IPS-20b (cell line): Measurements from ENCODE around the gene AFF3.
"Not testable (repeated sequence)": the region's sequence is repeated elsewhere in the genome, so short reads cannot be mapped to it uniquely, and the experiment has no call there.

Experiments
- H3K27ac ChIP-seq: one replicate; pipeline ENCODE4 v1.5.1; 2013; ENCODE audit warnings: low read length
- H3K27me3 ChIP-seq: 2 replicates; pipeline ENCODE4 v1.6.1; 2013; ENCODE audit warnings: mild to moderate bottlenecking, low read length, inconsistent platforms; ENCODE audit not compliant: insufficient read depth
- H3K36me3 ChIP-seq: 2 replicates; pipeline ENCODE4 v1.6.1; 2013; ENCODE audit warnings: low read depth, mild to moderate bottlenecking, inconsistent platforms, low read length, moderate library complexity; ENCODE audit not compliant: insufficient read depth
- H3K4me1 ChIP-seq: 2 replicates; pipeline ENCODE4 v1.6.1; 2013; ENCODE audit warnings: mild to moderate bottlenecking, control low read depth, inconsistent platforms, low read length, moderate library complexity; ENCODE audit not compliant: insufficient read depth
- H3K4me3 ChIP-seq: 2 replicates; pipeline ENCODE4 v1.5.1; 2013; ENCODE audit warnings: mild to moderate bottlenecking, low read length, inconsistent platforms
- H3K9ac ChIP-seq: 2 replicates; pipeline ENCODE4 v1.6.1; 2013; ENCODE audit warnings: low read depth, mild to moderate bottlenecking, inconsistent platforms, low read length, moderate library complexity
- H3K9me3 ChIP-seq: 2 replicates; pipeline ENCODE4 v1.6.1; 2013; ENCODE audit warnings: mild to moderate bottlenecking, low read depth, low read length, inconsistent platforms; ENCODE audit not compliant: insufficient read depth

Gene AFF3

DNA sequence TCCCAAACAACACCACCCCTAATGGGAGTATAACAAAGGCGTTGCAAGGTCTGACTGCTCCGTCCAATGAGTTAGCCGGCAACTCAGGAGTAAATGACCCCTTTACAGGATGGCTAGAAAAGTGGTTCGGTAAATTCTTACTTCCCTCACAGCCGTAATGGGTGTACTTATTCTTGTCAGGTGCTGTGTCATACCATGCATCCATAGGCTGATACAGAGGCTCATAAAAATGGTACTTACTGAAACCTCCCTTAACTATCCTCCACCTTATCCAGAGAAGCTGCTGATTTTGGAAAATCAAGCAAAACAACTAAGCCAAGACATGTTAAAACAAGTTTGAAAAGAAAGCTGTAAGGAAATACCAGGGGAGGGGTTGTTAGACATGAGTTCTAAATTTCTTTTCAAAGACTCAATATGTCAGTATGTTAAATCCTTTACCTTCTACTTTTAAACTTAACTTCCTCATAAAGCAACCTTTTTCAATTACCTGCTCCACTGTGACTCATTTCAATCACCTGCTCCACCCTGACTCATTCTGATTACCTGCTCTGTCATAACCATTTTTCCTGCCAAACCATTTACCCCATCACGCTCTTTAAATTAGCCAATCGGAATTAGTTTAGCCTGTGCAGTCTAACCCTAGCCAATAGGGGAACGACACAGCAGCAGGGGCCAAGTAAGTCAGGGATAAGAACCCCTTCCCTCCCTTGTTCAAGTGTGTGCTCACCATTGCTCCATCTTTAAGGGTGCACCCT lies 638.6 kb downstream of the AFF3 start:
- not testable (repeated sequence) for H3K27ac ChIP-seq, H3K9me3 ChIP-seq, H3K4me1 ChIP-seq, H3K36me3 ChIP-seq, H3K9ac ChIP-seq, H3K4me3 ChIP-seq, H3K27me3 ChIP-seq

- Histone ChIP-seq H3K27me3 (no peaks in the 10 kb centered on the region), H3K36me3 (no peaks in the 10 kb centered on the region), H3K27ac (no peak overlapping the region)
Measured at GRCh38 chr2:99496021-99496420, 646.4 kb downstream of the AFF3 start.

More at GRCh38 chr2:99496021-99496420, 646.4 kb downstream of the AFF3 start:
- no peaks in the 10 kb centered on the region for H3K9me3 ChIP-seq
- H3K4me3 ChIP-seq: no peak overlapping the region
- H3K9ac ChIP-seq: no peak overlapping the region
- no peaks in the 10 kb centered on the region; the same call in 1 of the 2 replicates for H3K4me1 ChIP-seq
